Erythroblast (primary cell): ENCODE data around the gene GDPD5.

Experiments used
- GATA1 ChIP-seq: IDR thresholded peaks from 2 replicates; pipeline ENCODE4 v1.6.1; 2011; ENCODE audit warnings: low read depth, mild to moderate bottlenecking, control low read depth, low read length, moderate library complexity
- POLR2A ChIP-seq: IDR thresholded peaks from 2 replicates; pipeline ENCODE4 v1.6.1; 2011; ENCODE audit warnings: mild to moderate bottlenecking, low read length

- no peak for TF ChIP-seq POLR2A
- no peak for TF ChIP-seq GATA1
Measured at GRCh38 chr11:75556275-75556674, 30.5 kb upstream of the GDPD5 start.
